ENCODE results near the gene PTER.

PTER gene, protein sequence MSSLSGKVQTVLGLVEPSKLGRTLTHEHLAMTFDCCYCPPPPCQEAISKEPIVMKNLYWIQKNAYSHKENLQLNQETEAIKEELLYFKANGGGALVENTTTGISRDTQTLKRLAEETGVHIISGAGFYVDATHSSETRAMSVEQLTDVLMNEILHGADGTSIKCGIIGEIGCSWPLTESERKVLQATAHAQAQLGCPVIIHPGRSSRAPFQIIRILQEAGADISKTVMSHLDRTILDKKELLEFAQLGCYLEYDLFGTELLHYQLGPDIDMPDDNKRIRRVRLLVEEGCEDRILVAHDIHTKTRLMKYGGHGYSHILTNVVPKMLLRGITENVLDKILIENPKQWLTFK

DNA sequence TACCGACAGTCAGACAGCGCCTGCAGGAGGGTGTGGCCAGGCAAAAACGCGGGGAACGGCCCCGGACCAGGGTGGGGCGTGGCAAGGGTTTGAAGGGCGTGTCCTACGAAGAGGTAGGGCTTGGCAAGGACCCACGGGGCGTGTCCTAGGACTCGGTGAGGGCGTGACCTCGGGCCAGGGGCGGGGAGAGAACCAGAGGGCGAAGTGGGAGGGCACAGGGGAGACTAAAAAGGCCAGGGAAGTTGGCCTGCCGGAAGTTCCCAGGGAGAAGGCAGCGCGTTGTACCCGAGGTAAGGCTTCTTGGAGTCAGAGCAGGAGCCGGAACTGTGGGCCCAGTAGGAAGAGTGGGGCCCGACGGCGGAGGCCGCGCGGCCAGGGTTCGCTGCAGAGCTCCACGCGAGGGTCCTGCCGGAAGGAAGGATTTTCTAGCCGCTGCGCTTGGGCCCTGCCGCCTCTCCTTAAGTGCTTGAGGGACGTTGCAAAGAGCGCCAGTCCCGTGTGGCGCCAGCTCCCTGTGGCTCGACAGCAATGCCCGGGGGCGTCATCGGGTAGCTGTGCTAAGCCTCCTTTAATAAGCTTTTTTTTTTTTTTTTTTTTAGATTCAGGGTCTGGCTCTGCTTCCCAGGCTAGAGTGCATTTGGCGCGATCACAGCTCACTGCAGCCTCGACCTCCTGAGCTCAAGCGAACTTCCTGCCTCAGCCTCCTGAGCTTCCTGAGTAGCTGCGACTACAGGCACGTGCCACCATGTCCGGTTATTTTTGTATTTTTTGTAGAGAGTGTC, at the start of gene PTER:
PTER (plus strand) TSS at position 253 of the 782 bp plus-strand sequence. CDS start 47,375 bp downstream, outside the sequence.
- peak; percentile 94 for DNase-seq

DNA sequence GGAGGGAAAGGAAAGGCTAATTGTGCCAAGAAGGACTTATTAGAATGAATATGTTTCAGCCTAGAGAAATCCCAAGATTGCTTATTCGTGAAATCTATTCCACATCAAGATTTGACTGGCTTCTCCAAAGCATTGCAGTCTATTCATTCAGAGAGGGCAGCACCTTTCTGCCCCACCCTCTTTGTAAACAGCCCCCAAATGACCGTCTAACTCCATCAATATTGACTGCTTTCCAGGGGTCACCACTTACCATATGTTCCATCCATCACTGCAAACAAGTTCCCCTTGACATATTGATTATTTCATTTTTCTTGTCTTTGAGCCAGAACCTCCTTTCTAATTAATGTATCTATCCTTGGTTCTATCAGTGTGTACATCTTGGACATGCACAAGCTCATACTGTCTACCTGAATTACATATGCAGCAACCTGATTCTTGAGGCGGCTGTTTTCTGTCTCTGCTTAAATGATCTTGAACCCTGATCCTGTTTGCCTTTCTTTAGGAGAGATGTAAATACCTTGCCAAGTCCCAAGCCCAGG, 44.2 kb upstream of the PTER start:
- no peak for DNase-seq

DNA sequence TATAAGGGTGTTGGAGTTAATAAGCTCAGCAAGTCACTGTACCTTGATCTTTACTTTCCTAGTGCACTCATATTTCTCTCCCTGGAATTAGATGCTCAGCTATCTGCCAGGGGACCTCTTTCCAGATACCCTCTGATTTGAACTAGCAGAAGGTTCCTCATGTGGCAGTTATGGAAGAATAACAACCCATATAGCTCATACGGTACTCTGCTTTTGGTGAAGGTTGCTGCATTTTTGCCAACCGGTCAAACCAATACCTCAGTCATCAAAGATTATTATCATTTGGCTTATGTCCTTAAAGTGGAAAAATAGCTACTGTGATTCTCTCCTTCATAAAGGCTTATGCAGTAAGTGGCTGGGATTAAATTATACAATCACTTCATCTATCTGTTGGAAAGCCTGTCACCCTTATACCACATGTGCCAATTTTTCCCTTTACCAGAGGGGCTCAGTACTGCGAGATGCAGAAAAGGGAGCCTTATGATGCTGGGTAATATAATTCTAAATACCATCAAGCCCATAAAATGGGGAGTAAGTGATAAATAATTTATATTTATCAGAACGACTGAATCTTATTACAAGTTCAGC, 43.4 kb upstream of the PTER start:
- no peak for DNase-seq

DNA sequence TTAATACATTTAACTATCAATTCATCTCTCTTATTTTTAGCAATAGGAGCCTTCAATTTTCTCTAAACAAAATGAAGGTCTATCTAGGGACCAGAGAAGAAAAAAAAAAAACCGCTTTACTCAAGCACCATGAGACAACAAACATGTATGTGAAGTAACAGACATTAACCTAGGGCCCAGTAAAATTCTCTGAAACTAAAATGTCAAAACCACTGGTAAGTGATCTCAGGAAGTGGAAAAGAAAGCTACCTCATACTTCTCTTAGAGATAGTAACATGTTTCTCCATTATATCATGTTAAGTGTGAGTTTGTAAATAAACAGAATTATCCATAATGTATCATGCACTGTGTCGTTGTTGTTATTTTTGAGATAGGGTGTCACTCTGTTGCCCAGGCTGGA, 35.4 kb upstream of the PTER start:
- DNase-seq, result no peak

DNA sequence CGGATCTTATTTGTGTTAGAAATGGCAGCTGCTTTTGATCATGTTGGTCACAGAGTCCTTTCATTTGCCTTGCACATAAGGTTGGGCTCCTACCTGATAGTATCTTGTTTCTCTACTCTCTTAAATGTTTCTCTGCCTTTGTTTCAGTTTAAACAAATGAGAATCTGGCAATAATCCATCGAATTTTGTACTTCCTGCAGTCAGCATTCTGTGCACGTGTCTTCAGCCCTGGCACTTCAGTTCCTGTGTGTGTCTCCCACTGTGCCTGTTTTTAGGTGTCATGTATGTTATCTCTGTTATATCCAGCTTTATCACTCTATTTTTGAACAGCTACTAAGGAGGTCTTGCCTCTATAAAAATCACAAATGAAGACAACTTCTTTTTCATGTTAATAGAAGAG, 28.4 kb upstream of the PTER start:
- no peak for DNase-seq

DNA sequence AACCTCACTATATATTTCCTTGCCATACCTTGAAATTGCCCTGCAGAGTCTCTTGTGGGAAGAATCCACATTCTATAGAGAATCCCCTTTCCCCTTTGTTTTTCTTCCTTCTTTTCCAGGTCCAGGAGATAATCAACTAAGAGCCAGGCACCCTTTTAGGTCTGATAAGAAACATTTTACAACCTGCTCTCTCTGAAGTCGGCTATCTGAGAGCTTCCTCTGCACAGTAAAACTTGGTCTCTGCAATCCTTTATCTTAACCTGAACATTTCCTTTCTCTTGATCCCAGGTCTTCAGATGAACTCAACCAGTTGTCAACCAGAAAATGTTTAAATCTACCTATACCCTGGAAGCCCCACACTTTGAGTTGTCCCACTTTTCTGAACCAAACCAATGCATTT, 19.5 kb upstream of the PTER start:
- no peak for DNase-seq

DNA sequence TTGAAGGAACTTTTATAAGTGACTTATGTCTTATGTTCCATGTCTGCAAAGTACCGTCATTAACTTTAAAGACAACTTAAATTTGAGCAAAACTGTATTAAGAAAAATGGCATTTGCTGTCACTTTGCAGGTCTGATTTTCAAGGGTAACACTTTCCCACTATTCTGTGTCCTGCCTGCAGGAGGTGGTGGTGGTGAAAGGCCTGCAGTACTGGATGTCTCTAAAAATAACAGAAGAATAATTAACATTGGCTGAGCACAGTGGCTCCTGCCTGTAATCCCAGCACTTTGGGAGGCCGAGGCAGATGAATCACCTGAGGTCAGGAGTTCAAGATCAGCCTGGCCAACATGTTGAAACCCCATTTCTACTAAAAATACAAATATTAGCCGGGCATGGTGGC, 13.2 kb upstream of the PTER start:
- DNase-seq, result no peak

DNA sequence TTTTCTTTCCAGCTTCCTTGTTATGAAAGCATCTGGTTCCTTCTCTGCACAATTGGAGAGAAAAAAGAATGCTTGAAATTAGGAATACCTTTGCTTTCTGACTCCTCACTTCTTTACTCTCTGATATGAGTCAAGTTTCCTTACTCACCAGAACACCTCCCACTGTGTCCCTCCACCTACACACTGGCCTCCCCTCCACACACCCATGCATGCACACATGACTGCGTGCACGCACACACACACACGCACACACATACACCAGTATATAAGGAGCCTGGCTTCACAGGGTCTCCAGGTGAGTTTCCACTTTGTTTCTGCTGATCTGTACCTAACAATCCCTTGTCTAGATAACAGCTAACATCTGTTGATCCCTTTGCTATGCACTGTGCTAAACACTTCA, 11.4 kb upstream of the PTER start:
- DNase-seq, result no peak

DNA sequence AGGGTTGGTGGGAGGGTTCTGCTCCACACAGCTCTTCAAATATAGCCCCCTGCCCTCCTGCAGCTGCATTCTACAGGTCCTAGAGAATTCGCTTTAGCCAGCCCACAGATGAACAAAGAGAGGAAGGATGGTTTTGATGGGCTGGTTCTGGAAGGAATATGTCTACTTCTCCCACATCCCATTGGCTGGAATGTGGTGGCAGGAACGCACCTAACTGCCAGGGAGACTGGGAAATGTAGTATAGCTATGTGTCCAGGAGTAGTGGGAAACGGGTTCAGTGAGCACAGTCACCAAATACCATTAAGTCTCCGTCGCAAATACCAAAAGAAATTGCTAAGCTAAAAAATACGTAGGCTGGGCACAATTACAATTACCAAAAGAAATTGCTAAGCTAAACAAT, 7.3 kb upstream of the PTER start:
- no peak for DNase-seq

DNA sequence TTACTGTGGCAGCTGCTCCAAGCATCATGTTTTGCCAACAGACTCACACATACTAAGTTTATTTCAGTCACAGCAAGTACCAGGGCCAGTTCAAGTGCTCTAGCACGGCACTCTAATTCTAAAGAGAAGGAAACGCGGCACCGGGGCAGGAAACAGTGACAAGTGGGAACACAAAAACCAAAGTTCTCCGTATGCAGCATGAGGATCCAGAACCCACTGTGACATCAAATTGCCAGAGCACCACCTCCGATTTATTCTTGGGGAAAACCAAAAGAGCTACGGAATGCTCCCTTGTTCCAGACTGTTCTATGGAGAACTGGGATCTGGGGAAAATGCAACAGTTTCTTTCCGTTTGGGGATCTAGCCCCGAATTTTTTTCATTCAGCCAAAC, 448 bp upstream of the PTER start:
- no peak for DNase-seq

DNA sequence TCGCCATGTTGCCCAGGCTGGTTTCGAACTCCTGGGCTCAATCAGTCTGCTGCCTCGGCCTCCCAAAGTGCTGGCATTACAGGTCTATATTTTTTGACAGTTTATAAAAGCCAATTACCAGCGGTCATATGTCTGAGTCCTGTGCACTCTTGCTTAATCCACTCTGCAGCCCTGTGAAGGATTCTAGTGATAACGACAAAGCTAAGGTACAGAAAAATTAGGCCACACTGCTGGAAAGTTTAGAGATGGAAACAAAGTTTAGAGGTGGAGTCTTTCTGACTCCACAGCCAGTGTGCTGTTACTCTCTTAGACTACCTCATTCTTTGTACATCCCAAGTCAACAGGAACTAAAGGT, 707 bp downstream of the PTER start:
- DNase-seq, result no peak

DNA sequence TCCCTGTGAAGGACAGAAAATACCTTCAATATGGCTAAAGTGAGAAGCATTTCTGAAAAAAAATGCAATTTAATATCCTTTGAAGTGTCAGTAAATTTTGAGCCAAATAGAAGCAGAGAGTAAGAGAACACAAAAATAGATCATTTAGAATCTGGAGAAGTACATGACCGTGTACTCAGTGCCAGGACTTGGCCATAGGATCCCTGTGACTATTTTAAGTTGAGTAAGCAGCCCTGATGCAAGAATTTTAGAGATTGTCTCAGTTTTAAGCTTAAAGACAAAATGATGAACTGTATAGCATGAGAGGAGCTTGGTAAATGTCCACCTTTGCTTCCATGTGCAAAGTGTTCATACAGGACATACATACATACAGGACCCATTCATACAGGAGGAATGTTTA, 2.5 kb downstream of the PTER start:
- no peak for DNase-seq

DNA sequence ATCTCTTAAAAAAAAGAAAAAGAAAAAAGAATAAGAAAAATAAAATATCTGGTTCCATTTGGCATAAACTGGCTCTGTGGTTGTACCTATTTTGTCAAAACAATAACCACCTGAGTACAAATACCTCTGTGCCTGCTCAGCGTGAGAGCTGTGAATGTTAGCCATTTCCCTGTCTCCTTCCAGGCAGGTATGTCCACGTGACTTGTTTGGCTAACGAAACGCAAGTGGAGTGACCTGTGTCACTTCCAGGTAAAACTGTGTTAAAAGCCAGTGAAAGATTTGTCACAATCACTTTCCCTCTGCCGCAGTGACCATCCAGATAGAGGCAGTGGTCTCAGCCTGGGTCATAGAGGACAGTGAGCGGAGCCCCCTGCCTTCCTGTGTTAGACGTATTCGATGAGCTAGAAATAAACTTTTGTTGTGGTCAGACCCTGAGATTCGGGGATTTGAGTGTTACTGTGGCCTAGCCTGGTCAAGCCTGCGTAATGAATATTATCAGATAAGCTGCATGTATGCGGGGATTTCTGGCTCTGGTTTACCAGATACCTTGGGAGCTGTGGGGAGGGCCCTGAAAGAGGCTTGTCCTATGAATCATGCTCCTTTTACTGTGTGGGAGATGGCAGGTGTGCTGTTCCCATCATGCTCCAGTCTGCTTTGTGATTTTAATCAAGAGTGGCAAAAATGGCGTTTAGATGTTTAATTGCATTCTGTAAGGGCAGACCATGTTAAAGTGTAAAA, 3.8 kb downstream of the PTER start:
- DNase-seq, result peak; percentile 45

DNA sequence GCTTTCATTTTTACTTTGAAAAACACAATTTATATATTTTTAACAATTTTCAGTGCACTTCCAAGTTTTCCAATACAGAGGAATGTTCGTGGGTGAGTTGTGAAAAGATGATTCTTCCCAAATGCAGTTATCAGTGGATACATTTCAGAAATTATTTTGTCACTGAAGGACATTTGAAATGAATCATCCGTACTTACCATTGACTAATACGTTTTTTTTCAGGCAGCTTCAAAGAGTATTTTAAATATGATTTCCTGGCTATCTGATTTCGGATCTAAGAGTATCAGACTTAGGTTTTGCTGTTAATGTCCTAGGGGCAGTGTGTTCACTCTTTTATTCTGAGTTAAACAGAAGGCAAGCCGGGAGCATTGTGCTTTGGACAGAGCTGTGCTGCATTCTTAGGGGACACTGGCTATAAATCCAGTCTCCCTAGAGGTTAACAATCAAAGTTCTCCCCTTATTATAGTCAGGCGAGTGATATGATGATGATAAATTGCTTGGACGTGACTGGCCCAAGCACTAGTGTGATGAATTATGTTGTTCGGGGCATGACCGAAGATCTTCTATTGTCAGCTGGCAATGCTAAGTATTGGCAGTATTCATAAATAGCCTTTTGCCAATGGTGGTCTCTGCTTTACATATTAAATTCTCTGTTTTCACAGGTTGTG, 4.5 kb downstream of the PTER start:
- peak; percentile 35 for DNase-seq

DNA sequence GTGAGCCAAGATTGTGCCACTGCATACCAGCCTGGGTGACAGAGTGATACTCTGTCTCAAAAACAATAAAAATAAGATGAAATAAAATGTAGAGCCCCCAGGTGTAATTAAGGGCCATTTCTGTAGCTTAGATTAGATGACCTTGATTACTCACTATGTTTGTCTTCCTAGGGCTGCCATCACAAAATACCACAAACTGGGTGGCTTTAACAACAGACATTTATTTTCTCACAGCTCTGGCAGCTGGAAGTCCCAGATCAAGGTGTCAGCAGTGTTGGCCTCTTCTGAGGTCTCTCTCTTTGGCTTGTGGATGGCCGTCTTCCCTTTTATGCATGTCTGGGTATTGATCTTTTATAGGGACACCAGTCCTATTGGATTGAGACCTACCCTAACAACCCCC, 6.1 kb downstream of the PTER start:
- DNase-seq, result no peak

DNA sequence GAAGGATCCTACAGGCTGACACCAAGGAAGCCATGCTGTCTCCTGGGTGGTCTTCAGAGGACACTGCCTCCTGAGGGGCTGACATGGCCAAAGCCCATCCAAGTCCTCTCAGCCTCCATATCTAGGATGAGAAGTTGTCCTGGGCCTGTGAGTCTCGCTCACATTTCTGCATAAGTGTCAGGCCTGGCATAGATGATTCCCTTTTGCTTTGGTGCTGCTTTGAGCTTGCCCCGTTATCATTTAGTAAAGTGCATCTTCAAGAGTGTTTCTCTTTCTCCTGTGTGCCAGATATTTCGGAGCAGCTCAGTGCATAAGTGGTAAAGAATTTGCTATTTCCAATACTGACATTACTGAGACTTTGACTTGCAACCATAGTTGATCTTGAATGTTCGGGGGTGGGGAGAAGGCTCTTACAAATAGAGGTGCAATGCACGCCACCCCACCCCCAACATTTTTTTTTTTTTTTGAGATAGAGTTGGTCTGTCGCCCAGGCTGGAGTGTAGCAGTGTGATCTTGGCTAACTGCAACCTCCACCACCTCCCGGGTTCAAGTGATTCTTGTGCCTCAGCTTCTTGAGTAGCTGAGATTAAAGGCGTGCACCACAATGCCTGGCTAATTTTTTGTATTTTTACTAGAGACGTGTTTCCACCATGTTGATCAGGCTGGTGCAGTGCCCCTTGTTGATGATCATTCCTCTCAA, 9.1 kb downstream of the PTER start:
- DNase-seq, result no peak

DNA sequence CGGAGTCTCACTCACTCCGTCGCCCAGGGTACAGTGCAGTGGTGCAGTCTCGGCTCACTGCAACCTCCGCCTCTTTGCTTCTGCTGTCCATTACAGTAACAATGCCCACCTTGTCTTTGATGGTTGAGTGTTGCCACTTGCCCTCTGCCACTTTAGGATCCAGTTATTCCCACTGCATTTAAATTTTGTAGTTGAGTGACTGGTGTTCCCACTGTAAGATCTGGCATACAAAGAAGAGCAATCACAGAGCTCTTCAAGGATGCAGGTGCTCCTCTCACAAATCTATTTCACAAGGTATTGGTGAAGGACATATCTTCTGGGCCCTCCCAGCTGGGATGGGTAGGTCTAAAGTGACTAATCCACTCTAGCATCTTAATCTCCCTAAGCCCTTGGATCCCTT, 12.6 kb downstream of the PTER start:
- DNase-seq, result no peak

DNA sequence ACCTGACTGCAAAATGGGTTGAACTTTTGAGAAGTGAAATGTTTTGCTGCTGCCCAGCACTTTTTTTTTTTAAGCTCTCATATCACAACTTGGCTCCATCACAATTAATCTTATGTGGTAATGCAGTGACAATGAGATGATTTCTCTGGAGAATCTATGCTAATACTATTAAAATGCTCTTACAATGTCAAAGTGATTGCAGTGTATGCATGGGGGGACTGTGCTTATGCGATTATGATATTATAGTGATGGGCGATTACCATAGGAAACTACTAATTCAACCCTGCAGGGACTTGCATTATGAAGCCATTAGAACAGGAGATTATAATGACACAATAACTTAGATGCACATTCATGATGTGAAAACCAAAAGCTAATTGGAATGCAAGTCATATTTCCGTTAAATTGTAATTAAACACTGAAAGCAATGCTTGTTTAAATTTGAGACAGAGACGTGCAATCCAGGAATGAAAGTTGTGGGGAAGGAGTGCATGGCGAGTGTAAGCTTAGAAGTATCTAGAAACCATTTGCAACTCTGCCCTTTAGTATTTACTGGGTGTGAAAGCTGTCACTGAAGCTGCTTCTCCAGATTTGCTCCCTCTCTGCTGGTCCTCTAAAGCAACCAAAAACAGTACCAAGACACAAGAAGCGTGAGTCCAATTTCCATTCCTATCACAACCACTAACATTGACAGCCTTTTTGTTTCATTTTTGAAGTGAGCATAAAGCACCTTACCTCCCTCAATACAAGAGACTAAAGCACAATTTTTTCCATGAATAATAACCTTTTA, 21.6 kb downstream of the PTER start:
- DNase-seq, result no peak

DNA sequence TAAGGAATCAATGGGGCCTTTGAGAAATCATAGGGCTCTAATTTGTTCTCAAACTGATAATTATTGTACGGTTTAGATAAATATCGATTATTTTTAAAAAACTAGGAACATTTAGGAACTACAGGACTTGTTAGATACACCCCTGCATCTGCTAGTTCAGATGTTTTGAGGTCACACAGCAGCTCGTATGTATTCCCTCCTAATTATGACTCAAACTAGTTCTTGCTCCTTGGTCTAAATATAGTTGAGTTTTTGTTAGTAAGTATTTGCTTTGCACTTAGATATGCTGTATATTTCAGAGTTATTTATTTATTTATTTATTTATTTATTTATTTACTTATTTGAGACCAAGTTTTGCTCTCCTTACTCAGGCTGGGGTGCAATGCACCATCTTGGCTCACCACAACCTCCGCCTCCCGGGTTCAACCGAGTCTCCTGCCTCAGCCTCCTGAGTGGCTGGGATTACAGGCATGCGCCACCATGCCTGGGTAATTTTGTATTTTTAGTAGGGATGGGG, 22.7 kb downstream of the PTER start:
- DNase-seq, result no peak

DNA sequence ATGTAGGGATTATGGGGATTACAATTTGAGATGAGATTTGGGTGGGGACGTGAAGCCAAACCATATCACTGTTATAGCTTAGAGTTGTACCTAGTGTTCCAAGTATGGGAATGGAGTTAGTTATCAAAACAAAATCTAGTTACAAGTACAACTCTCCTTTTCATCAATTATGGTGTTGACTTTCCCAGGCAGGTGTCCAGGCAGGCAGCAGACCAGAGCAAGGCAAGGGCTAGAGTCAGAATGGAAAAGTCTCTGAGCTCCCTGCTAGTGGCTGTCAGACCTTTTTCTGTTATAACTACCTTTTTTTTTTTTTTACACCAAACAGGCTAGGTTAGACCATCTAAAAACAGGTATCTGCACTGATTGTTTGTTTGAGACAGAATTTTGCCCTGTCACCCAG, 29.2 kb downstream of the PTER start:
- no peak for DNase-seq

DNA sequence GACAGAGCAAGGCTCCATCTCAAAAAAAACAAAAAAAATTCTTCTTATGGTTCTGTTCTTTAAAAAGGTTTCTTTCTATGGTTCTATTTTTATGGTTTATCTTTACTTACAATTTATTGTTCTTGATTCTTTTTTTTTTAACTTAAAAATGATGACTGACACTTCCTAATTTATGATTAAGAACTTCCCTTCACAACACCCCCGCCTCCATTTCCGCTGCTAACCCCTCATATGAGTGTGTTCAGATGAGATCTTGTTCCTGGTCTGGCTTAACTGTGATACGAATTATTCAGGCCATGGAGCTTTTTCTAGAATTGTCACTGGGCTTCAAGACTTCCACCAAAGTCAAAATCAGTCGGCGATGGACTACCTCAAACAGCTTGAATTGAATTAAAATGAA, 33.9 kb downstream of the PTER start:
- DNase-seq, result no peak
